ENCODE data around the gene TFAP2C.

GRCh38 chr20:56626367-56627121 is 2.6 kb upstream of the TFAP2C start:
- TF ChIP-seq CTCF (conservative IDR thresholded peaks at IDR 0.05; ENCODE audit: low read depth in 2 of 2) (peak; percentile 65 to 67), POLR2AphosphoS5 (IDR thresholded peaks at IDR 0.05; ENCODE audit: low read depth) (no peak), REST (IDR thresholded peaks at IDR 0.05; ENCODE audit: unreplicated experiment) (no peak), JUNB (IDR thresholded peaks at IDR 0.05; ENCODE audit: unreplicated experiment) (no peak)
